Renal cortical epithelial cell (primary cell): ENCODE results near the gene IGSF22. TPM values are rescaled to one million over a fixed set of nuclear protein-coding genes. Genes with fewer than 3 reads are reported as not detected.

Source experiments
- DNase-seq: peaks from one replicate; pipeline ENCODE4 v3.0.0-alpha.2; 2011; ENCODE audit warnings: low read depth
- total RNA-seq: library from RNA; depleted of rRNA; stranded (reverse); fragments of >200 nt; gene quantifications from 2 replicates; pipeline ENCODE4 v1.2.3, GENCODE V29; 2014

The IGSF22 gene
- total RNA-seq = 0.35 and 0.45 TPM in 2 replicates

GRCh38 chr11:18726040-18726439 is at the start of gene IGSF22:
Gene IGSF22 (minus strand): TSS chr11:18726188. CDS start chr11:18724236, 1,952 bp downstream.
- no peak for DNase-seq

GRCh38 chr11:18774801-18775200 is 48.8 kb upstream of the IGSF22 start:
- no peak for DNase-seq

- no peak for DNase-seq
These were observed 47.7 kb upstream of the IGSF22 start for GRCh38 chr11:18773681-18774080.

- DNase-seq = no peak
These were observed 47.1 kb upstream of the IGSF22 start for GRCh38 chr11:18773104-18773503.

GRCh38 chr11:18772211-18772610 is 46.2 kb upstream of the IGSF22 start:
- DNase-seq = no peak

GRCh38 chr11:18771266-18772035 is 45.5 kb upstream of the IGSF22 start:
- no peak for DNase-seq

- DNase-seq = no peak
These were observed 44.6 kb upstream of the IGSF22 start for GRCh38 chr11:18770479-18771125.

GRCh38 chr11:18769802-18770456 is 43.9 kb upstream of the IGSF22 start:
- DNase-seq = no peak

- no peak for DNase-seq
These were observed 43.0 kb upstream of the IGSF22 start for GRCh38 chr11:18768978-18769377.

GRCh38 chr11:18768472-18768901 is 42.5 kb upstream of the IGSF22 start:
- peak; percentile 18 for DNase-seq

GRCh38 chr11:18766015-18766414 is 40.0 kb upstream of the IGSF22 start:
- no peak for DNase-seq

- no peak for DNase-seq
These were observed 39.6 kb upstream of the IGSF22 start for GRCh38 chr11:18765554-18765953.

- DNase-seq = no peak
These were observed 35.8 kb upstream of the IGSF22 start for GRCh38 chr11:18761741-18762140.

GRCh38 chr11:18761144-18761543 is 35.2 kb upstream of the IGSF22 start:
- DNase-seq = no peak

GRCh38 chr11:18757811-18758210 is 31.8 kb upstream of the IGSF22 start:
- no peak for DNase-seq

- no peak for DNase-seq
These were observed 30.9 kb upstream of the IGSF22 start for GRCh38 chr11:18756889-18757288.

GRCh38 chr11:18754308-18754707 is 28.3 kb upstream of the IGSF22 start:
- peak; percentile 47 for DNase-seq

- no peak for DNase-seq
These were observed 26.5 kb upstream of the IGSF22 start for GRCh38 chr11:18752502-18752901.

GRCh38 chr11:18750944-18751343 is 25.0 kb upstream of the IGSF22 start:
- no peak for DNase-seq

GRCh38 chr11:18749681-18750319 is 23.8 kb upstream of the IGSF22 start:
- peak; percentile 80 for DNase-seq

- DNase-seq = peak; percentile 29
These were observed 22.9 kb upstream of the IGSF22 start for GRCh38 chr11:18748766-18749365.

GRCh38 chr11:18745251-18745650 is 19.3 kb upstream of the IGSF22 start:
- no peak for DNase-seq
